HL-60/S4 (cell line): ENCODE results near the gene COMMD6.

Experiments used
- in situ Hi-C: fragments of 300-500 bp; cut with MboI; formaldehyde crosslinking; loops from 2 replicates; pipeline ENCODE4 v1.14.3; 2022; ENCODE audit warnings: low sequenced_read_pairs

Gene COMMD6

DNA sequence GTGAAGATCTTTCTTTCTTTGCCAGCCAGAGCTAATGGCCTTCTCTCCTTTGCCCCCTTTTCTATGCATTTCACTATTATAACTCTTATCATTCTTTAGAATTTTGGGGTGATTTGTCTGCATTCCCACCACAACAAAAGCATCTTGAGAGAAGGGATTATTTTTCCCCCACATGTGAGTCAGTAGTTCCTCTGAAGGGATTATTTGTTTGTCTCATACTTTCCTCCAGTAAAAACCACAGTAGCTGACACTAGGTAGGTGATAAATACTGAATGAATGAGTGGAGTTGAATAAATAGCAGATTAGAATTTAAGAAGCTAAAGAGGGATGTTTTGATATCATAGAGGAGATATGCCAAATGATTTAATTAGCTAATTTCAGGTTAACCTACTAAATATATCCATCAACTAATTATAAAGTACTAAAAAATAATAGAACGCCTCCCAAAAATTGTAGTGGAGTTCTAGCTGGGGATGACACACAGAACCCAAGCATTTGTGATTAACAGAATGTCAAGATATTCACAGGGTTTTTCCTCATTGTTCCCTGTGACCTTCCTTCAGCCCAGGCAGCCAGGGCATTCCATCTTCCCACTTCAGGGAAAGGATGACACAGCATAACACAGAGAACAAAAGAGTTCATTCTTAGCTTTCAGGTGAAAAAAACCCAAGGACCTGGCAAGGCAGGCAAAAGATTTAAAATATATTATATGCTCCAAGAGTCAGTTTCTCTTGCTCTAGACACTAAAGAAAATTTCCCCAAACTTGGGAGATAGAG, 52.2 kb downstream of the COMMD6 start:
- in situ Hi-C loops = no loop called here

DNA sequence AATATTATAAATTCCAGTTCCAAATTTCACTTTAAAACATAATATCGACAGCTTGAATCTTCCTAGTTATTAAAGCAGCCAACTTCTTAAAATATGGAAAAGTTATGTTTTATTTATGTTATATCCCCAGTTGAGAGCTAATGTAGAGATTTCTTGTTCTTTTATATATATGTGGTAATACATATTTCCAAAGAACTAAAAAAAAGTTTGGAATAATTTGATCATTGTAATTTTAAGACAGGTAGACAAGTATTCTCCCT, 54.9 kb downstream of the COMMD6 start:
- in situ Hi-C loops = no loop called here

DNA sequence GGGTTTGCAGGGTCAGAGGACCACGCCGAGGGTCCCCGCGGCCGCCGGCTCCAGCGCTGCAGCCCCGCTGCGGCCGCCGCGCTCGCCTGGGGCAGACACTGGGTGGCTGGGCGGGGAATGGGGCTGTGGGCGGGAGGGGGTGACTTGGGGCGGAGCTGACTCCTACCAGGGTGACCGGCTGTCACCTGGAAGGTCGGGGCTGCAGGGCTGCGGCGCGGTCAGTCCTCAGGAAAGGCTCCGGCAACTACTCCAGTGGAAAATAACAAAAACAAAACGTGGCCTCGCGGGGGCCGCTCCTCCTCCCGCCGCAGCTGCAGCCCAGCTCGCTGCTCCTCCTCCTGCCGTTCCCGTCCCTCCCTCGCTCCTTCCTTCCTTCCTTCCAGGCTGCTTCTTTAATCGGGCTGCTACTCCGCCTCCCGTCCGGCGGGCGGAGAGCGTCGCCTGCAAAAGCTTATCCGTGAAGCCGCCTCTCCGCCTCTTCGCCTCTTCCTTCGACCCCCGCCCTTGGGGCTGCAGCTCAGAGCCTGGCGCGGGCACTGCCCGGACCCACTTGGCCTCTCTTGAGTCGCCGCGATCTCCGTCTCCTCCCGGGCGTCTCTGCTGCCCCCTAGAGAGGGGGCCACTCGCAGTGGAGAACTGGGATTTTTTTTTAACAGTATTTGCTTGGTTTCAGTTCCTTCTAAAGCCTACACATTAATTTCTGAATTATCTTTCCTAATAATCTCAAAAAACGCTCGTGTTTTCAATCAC, 55.4 kb downstream of the COMMD6 start, which contains the start of gene TBC1D4:
TSS of gene TBC1D4 (minus strand) at position 100 of the 750 bp plus-strand sequence. CDS start 402 bp downstream, outside the sequence.
- in situ Hi-C loops = no loop called here

DNA sequence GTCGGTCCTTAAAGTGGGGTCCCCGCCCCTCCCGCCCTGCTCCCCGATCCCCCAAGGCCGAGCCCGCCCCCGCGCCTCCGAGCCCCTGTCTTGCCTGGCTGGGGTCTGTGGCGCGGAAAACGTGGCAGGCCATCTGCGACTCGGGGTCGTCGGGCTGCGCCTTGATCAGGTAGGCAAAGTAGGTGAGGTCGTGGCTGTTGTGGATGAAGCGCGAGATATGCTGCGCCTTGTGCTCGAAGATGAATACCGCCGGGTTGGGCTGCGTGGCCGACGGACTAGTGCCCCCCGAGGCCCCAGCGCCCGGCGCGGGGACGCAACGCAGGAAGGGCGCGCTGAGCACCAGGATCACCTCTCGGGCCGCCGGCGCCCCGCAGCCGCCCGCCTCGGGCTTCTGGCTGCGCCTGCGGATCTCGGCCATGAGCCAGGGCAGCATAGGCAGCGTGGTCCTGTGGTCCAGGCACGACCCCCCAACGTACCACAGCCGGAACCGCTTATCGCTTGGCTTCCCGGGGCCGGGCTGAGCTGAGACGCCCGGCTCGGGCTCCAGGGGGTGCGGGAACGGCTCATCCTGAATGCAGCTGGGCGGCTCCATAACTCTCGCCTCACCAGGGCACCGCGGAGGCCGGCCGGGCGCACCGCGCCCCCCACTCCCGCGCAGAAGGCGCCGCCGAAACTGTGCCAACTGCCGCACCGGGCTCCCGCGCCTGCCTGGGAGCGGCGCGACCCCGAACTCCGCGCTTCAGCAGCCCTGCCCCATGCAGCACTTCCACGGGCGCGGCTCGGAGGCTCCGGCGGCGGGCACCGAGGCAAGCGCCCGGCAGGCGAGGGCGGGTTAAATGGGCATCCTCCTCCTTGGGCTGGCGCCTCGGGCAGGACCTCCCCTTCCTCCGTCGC, 56.2 kb downstream of the COMMD6 start:
- in situ Hi-C loops = no loop called here

DNA sequence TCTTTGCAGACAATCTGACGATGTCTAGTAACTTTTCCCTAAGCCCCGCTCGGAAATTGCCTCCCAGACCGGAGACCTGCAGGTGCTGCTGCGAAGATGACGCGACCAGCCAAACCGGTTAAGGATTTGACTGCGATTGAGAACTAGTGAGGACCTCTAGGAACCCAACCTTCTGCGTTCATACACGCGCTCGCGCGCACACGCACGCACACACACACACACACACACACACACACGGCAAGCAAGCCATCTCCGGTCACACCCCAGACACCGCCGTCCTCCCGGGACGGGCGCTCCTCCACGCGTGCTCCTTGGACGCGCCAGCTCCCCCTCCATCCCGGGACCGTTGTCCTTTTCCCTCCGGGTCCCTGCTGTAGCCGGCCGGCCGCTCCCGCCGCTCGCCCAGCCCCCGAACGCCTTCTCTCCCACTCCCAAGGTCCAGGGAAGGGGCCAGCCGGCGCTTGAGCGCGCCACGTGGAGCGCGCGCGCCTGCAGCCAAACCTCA, 56.9 kb downstream of the COMMD6 start:
- in situ Hi-C loops = no loop called here

DNA sequence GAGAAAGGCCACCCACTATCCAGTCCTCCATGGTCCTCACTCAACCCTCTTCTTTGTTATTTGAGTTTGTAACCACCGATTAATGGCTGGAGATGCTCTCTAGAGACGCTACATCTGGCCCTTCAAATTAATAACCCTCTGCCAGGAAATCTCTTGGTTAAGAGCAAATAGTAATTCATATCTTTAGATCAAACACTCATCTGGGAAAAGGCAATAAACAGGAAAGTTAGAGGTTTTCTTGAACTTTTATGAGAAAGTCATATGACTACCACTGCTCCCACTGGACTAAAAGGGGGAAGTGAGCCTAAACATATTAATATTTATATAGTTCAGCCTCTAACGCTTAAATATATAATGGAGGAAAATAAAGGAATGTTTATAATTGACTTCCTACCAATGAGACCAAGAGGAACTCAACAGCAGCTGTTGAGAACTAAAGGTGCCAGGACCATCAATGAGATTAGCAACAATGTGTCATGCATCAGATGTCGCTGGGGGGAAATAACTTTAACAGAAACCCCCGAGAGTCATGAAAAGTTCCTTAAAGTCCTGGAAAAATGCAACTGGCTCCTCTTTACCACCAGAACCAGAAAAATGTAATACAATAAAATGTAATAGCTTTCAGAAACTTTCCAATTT, 58.4 kb downstream of the COMMD6 start:
- in situ Hi-C loops = no loop called here

DNA sequence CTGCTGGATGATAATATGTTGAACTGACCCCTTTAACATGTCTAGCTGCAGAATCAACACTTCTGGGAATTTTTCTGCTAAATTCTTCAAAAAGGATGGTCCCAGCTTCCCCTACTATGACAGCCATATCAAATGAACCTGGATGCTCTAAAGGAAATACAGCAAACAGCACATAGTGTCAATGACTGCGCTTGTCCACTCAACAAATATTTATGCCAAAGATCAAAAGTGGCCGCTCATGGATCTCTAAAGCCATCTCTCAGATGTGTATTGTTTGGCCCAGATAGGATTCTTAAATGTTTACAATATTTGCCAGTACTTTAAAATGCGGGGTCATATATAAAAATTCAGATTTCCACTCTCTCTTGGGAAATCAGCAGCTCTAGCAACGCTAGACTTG, 59.0 kb downstream of the COMMD6 start:
- in situ Hi-C loops = no loop called here
